Left hindlimb (tissue), 1 donor: ENCODE data around the gene C16orf74.

ENCODE experiments used
- DNase-seq: peaks from one replicate; pipeline ENCODE4 v3.0.0-alpha.2; 2018

The C16orf74 gene

DNA sequence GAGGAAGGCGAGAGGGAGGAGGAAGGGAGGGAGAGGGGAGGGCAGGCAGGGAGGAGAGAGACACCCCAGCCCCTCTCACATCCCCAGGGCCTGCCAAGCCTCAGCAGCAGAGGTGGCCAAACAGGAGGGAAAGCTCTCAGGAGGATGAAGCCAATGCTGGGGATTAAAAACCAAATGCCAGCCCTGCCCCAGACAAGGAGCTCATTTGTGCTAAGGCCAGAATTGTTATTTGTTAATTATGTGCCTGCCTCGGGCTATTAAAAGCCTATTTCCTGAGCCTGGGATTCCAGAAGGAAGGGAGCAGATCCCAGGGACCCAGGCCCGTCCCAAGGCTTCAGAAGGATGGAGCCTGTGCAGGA lies 34.2 kb downstream of the C16orf74 start:
- no peak for DNase-seq

DNA sequence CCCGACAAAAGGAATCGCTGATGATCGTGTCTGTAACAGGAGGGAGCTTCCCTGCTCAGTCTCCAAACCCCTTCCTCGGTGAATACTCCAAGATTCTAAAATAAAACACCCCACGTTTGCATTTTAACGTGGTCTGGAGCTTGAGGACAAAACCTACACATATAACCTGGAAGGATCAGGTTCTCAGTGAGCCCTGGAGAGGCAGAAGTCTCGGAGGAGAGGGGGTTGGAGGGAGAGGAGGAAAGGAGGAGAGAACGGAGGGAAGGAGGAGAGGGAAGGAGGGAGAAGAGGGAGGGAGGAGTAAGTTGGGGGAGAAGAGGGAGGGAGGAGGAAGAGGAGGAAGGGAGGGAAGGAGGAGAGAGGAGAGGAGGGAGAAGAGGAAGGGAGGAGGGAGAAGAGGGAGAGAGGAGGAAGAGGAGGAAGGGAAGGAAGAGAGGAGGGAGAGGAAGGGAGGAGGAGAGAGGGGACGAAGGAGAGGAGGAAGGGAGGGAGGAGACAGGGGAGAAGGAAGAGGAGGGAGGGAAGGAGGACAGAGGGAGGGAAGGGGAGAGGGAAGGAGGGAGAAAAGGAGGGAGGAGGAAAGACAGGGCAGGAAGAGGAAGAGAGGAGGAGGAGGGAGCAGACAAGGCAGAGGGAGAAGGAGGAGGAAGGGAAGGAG lies 34.7 kb downstream of the C16orf74 start:
- no peak for DNase-seq

DNA sequence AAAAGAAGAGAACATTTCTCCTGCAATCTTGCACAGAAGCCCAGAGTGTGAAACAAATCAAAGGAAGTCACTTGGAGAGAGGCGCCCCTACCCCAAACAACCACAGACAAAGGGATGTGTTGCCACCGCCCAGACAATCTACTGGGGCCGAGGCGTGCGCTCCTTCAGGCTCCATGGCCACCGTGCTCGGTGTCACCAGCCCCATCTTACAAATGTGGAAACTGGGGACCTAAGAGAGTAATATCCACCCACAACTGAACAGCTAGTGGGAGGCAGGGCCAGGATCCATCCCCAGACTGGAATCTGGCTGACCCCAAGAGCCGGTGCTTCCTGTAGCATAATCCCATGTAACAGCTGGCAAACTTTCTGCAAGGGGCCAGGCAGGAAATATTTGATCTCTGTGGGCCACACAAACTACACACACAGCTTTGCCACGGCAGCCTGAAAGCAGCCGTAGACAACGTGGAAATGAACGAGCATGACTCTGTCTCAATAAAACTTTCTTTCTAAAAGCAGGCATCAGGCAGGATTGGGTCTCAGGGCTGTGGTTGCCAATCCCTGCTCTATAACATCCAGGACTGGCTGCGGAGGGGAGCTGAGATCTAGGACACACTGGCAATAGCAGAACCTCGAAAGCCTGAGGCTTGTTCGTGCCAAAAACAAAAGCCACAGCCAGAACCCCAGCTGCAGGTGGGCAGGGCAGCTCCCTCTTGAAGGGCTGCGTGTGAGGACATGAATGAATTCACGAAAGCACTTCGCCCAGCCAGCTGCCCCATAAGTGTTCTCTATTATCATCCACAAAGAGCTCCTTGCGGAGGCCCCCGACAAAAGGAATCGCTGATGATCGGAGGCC lies 35.5 kb downstream of the C16orf74 start:
- DNase-seq = peak; percentile 75

DNA sequence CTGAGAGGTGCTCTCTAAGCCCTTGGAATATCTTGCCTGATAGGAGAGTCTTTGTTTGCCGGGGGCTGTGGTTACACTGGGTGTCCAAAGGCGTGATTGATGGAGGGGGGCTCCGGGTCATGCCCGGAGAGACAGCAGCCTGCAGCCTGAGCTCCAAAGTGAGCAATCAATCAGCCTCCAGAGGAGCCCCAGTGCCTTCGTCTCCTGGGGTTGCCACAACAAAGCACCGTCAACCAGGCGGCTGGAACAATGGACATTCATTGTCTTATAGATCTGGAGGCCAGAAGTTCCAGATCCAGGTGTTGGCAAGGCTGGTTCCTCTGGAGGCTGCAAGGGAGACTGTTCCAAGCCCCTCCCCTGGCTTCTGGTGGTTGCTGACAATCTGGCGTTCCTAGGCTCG lies 38.1 kb downstream of the C16orf74 start:
- DNase-seq = no peak

DNA sequence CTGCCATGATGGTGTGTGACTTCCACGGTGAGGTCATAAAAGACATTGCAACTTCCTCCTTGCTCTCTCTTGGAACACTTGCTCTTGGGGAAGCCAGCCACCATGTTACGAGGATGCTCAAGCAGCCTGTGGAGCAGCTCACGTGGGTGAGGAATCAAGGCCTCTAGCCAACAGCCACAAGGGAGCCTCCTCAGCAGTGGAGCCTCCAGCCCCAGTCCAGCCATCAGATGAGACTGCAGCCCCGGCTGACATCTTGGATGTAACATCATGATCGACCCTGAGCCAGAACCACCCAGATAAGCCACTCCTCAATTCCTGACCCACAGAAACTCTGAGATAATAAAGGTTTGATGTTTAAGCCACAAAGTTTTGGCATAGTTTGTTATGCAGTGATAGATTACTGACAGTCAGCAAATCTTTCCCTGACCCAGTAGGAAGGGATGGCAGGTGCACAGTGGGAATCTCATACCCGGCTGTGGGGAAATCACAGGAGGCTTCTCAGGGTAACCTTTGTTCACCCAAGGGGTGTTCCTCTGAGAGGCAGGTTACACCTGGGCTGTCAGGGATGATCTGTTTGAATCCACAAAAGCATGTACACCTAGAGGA lies 38.8 kb downstream of the C16orf74 start:
- no peak for DNase-seq

DNA sequence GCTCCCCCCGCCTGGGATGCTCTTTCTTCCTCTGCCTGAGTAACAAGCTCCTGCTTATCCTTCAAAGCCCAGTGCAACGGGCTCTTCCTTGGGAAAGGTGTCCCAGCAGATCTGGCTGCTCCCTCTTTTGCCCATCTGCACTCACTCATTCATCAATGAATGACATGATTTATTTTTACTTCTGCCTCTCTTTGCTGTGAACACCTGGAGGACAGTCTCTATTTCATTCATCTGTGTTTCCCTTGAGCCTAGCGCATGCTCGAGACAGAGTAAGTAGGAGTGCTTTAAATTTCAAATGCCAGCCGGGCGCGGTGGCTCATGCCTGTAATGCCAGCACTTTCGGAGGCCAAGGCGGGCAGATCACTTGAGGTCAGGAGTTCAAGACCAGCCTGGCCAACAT lies 40.2 kb downstream of the C16orf74 start:
- no peak for DNase-seq

DNA sequence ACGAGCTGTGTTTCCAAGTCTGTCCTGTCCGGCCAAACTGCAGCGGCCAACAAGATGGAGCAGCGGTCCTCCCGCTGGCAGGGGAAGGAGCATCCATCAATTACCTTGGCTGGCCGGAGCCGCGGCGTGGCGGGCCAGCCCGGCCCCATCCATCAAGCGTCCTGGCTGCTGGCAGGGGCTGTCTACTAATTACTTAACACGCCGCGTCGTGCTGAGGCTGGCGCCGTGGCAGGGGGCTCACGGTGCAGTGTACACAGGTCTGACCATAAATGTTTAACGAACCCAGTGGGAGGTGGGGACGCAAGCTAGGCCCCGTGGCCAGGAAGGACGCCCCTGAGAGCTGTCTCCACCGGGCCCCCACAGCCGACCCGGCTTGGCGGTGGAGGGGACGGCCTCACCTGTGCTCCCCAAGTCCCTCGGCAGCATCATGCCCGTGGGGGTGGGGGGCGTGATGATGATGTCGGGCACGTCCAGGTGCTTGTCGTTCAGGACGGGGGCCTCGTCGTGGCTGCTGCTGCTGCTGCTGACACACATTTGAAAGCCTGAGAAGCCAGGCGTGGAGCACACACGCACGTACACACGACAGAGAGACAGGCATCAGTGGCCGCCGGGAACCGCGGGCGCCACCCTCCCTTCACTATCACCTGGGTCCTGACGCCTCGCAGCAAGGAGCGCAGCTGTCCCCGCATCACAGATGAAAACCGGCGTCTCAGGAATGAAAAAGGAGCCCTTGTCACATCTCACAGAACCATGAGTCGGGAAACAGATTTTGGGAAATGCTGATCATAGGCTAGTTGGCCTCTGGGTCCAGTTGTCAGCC lies 40.9 kb downstream of the C16orf74 start:
- DNase-seq = no peak

DNA sequence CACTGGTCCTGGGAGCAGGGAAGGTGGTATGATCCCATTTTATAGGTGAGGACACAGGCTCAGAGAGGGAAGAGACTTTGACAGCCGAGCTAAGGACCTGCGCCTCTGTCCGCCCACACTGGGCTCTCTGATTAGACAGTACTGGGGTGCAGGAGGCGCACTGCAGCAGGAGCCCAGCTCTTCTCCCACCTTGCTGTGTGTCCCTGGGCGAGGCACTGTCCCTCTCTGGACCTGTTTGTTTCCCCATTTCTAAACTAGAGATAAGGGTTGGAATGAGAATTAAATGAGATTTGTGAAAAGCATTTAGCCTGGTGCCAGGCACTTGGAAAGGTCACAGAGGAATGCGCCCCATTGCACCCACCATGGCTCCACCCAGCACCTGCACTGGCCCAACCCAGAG lies 42.6 kb downstream of the C16orf74 start:
- no peak for DNase-seq

DNA sequence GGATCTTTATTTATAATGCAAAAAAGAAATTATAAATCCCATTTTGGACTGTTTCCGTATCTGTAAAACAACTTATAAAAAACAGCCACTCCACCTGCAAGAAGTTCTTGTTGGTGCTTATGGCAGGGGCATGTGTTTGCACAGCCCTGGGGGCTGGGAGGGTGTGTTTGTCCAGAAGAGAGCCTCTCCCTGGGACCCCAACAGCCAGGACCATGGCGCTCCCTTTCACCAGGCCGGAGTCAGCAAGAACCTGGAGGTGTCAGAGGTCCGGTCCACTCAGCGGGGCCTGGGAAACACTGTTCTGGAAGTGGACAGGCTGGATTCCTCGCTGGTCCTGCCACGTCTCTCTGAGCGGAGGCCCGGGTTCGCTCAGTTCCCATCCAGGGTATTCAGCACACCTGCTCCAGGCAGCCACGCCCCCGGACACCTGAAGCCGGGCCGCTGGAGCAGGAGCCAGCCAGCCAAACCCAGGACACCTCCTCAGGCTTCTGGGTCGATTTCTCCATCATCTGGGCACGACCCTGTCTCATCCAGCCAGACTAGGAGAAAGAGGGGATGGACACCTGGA lies 43.3 kb downstream of the C16orf74 start:
- no peak for DNase-seq

DNA sequence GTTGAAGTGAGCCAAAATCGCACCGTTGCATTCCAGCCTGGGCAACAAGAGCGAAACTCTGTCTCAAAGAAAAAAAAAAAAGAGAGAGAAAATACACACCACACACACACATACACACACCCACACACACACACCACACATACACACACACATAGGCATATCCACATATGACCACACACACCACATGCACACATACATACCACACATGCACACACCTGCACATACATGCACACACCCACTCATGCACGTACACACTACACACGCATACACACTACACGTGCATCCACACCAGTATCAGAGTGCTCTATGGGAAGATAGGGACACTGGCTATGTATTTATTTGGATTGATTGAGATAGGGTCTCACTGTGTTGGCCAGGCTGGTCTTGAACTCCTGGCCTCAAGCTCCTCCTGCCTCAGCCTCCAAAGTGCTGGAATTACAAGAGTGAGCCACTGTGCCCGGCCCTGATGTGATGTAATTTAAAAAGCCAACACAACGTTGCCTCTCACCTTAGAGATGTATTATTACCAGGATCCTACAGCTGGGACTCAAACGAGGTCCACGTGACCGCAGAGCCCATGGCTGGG lies 44.4 kb downstream of the C16orf74 start:
- peak; percentile 2 for DNase-seq

DNA sequence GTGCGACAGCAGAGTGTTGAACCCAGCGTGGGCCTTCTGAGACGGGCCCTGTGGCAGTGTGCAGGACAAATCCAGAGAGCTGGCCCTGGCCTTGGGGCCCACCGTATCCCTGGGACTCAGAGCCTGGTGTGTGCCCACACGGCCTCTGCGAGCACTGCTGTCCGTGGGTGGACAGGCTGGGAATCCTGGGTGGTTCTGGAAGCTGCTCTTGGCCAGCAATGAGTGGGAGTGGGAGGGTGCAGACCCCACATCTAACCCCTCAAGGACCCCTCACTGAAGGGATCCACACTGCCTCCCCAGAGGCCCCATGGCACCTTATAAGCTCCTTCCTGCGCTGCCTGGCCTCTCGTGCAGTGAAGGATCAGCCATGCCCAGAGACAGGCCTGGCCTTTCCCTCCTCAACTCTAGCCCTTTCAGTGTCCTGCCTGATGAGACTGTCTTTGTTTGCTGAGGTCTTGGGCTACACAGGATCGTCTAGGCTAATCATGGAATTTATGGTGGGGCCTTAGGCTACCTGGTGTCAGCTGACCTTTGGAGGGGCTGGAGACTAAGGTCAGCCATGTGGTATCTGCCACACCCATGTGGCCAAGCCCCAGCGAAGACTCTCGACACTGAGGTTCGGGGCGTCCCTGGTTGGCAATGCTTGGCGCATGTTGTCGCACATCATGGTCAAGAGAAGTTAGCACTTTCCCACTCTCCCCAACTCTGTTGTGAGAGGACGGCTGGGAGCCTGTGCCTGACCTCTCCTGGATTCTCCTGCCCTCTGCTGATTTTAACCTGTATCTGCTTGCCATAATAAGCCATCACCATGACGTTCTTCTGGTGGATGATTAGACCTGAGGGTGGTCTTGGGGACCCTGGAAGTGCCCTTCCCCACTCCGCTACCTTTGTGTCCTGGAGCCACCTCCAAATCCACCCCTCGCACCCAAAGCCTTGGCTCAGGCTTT lies 45.7 kb downstream of the C16orf74 start:
- no peak for DNase-seq

DNA sequence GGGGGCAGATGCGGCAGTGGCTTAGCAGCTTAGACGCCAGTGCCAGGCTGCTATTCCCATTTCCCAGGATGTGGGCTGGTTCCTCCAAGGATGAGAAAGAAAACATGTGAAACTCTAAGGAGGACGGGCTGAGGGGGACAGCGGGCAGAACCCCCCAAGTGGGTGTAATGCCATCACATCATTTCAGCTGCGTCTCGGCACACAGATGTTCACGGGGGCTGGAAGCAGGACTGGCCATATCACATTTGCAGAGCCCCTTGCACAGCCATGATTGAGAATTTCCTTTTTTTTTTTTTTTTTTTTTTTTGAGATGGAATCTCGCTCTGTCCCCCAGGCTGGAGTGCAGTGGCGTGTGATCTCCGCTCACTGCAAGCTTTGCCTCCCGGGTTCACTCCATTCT lies 46.9 kb downstream of the C16orf74 start:
- no peak for DNase-seq

DNA sequence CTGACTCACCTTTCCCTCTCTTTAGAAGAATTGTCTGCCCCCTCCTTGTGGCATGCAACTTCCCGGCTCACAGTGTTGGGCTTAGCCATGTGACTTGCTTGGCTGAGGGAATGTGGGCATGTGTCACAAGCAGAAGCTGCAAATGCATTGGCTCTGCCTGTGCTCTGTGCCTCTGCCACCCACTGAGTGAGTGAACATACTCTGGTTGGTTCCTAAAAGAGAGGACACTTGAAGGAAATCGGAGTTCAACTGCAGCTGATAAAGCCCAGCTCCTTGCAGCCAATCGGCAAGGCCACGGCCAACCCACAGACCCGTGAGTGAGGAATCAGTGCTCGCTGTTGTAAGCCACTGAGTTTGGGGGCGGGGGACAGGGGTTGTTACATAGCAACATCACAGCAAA lies 51.3 kb downstream of the C16orf74 start:
- no peak for DNase-seq

DNA sequence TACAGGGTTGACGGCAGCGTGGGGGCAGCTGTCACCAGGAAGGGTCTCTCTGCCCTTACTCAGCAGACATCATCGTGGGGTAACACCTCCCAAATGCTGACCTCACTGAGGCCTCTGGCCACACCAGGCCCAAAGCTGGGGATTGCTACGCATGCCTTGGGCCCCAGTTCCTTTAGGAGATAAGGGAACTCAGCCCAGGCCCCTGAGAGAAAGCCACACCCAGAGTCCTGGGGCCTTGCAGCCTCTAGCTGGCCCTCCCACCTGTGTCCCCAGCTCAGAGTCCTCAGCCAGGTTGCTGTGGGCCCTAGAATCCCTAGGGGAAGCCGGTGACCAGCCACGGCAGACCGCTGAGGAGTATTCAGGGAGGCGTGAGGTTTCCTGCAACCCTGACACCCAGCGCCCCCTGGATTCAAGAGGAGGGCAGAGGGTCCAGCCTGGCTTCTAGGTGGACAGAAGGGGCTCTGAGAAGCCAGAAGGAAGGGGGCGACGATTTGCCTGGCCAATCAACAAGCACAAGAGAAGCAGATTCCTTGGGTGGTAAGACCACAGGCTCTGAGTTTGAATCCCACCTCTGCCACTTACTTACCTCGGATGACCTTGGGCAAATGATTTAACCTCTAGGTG lies 51.8 kb downstream of the C16orf74 start:
- no peak for DNase-seq

DNA sequence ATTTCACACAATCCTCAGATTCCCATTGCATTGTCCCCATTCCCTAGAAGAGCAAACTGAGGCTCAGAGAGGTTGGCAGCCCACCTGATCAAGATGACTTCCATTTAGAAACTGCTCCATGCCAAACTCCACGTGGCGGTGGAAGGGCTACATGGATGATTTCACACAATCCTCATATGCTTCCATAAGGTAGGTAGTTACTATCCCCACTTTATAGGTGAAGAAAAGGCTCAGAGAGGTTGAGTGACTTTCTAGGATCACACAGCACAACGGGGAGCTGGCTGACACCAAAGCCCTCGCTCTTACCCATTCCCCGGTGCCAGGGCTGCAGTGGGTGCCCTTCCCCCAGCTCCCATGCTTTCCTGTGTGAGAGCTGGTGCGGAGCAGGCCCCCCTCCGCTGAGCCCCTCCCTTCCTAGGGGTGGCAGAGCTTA lies 52.4 kb downstream of the C16orf74 start:
- no peak for DNase-seq

DNA sequence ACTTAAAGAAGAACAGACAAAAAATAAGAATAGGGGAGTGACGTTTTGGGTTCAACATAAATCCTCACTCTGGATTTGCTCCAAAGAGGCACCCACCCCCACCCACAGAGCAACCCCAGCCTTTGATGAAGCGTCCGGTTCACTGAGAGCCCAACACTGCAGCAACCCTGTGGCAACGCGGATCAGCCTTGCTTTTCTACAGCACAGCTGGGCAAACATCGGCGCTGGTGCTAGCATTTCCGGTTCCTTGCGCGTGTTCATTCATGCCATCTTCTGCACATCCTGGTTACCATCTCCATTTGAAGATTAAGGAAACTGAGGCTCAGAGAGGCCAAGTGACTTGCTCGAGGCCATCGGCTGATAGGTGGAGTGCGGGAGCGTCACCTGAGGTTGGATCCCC lies 53.5 kb downstream of the C16orf74 start:
- DNase-seq = no peak

DNA sequence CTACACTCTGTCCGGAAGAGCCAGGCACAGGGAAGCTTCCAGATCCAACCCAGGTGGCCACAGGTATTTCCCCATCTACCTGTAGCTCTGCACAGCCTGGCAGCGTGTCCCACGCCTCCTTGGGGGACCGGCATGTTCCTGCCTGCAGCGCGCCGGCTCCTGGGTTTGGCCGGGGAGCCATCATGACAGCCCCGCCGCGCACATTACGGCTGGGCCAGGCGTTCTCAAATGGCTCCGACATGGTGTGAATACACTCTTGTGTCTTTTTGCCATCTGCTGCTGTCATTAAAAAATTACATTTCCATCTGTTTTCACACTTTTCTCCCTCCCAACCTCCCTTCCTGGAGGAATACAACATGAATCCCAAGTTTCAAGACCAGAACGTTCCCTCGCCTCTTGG lies 54.1 kb downstream of the C16orf74 start:
- no peak for DNase-seq

DNA sequence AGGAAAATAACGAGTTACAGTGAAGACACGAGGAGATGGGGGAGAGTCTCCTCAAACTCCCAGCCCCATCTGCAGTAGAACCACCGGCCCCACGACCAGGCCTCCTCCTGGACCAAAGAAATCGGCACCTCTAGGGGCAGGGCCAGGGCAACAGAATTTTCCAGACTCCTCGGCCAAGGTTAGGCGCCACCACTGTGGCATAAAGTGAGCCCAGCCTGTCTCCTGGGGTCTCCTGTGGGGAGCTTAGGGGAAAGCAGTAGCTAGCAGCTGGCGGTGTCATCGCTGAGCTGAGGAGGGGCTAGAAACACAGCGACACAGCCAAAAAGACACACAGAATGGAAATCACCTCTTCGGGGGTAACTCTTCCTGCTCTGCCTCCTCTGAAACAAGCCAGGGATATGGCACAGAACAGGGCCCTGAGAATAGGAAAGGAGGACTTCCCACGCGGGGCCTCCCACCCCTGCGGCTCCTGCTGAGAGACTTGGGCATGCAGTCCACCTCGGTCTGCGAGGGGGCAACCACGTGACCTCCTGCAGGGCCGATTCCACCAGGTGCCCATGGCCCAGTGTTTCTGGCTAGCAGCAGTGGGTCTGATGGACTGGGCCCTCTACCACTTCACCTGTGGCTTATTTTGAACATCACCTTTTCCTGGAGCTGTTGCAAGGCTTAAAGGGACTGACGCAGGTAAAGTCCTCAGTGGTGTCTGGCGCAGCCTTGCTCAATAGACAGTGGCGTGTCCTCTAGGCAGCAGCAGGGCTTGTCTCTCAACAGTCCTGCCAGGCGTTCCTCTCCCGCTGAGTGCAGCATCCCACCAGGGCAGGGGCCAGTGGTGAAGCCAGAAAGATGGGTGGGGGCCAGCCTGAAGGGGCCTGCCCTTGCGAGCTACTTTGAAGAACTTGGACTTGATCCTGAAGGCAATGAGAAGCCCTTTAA lies 55.4 kb downstream of the C16orf74 start:
- no peak for DNase-seq

DNA sequence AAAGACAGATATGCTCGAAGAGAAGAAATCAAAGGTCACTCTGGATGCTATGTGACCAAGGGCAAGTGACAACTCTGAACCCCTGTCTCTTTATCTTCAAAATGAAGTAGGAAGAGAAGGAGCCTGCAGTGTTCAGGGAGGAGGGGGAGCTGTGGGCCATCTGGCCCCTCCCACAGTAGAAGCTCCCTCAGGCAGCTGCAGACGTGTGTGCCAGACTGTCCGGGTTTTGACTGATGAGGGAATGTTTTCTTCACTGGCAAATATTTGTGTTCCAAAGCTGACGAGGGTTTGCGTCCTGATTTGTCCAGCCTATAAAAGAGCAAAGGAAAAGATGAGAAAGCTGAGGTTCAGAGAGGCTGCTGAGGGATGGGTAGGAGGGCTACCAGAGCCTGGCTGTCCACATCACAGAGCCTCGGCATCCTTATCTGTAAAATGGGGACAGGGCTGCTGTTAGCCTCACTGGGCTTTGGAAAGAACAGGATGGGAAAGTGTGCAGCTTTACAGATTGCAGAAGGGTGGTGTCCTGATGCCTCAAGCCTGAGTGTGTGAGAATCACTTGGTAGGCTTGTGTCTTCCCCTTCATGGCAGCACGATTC lies 60.3 kb downstream of the C16orf74 start:
- no peak for DNase-seq
